Peyer's patch (tissue), 4 donors: ENCODE measurements around the gene TBXAS1.

Source experiments
- CTCF ChIP-seq, 6 experiments: fragments of 450-650 bp in 4 of 6; fragments of 200-600 bp in 2 of 6; sonication (generic) in 1 of 6; IDR thresholded peaks; one replicate each; pipeline ENCODE4 v1.5.1; 2017 to 2019; ENCODE audit warnings: antibody characterized with exemption in 6 of 6, mild to moderate bottlenecking in 3 of 6, moderate library complexity in 1 of 6
- POLR2A ChIP-seq, 2 donors: fragments of 450-650 bp; IDR thresholded peaks; one replicate each; pipeline ENCODE4 v1.5.1; 2017; ENCODE audit warnings: antibody characterized with exemption in 2 of 2, mild to moderate bottlenecking in 2 of 2, moderate library complexity in 2 of 2

- no peak for TF ChIP-seq CTCF (IDR thresholded peaks at IDR 0.05)
- no peak for TF ChIP-seq POLR2A (IDR thresholded peaks at IDR 0.05)
Measured at GRCh38 chr7:139813689-139814088, 15.4 kb upstream of the TBXAS1 start.
